ENCODE results near the gene ARFGAP3. TPM values are rescaled to one million over a fixed set of nuclear protein-coding genes. Genes with fewer than 3 reads are reported as not detected.
A peak's percentile ranks its signal among the peaks of the same experiment; 100 is the strongest.

ARFGAP3 gene
- total RNA-seq, 1 donor from 2014 or later = 46.8 TPM

GRCh38 chr22:42834177-42834949 is 22.7 kb downstream of the ARFGAP3 start:
- intact Hi-C loops (cut with DNase I) = no loop called here
- DNase-seq (ENCODE audit: low spot score) (no peak), ATAC-seq (no peak)

DNA sequence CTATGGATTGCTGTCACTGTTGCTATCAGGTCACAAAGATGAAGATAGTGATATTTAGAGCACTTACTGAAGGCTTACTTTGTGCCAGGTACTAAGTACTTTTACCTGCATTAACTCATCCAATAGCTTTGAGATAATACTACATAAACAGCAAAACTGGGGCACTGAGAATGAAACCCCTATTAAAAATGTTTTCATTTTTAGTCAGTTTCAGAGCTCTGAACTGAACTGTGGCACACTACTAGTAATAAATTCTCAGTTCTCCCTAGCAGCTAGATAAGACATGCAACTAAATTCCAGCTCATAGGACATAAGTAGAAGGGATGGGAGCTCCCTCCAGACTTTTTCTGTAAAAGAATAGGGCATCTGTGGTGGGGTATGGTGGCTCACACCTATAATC is 24.0 kb downstream of the ARFGAP3 start:
- ATAC-seq (no peak), DNase-seq (ENCODE audit: low spot score) (no peak)
- intact Hi-C loops (cut with DNase I) = no loop called here

- intact Hi-C loops (cut with DNase I) = no loop called here
- DNase-seq (ENCODE audit: low spot score) (no peak), ATAC-seq (no peak)
Observed at GRCh38 chr22:42831712-42832111, 25.4 kb downstream of the ARFGAP3 start.

DNA sequence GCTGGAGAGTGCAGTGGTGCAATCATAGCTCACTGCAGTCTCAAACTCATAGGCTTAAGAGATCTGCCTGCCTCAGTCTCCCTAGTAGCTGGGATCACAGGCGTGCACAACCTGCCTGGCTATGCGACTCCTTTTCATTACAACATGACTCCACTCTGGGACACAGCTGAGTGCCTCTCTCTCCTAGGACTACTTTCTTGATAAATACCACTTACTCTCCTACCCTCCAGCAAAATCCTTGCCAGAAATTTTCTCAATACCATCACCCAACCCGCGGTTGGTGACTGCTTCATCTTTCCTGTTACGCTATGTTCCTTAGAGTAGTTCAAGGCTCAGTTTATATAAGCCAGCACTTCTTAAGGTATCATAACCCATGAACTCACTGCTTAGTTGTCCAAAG is 26.9 kb downstream of the ARFGAP3 start:
- DNase-seq (ENCODE audit: low spot score) (no peak), ATAC-seq (no peak)
- intact Hi-C loops (cut with DNase I) = no loop called here

DNA sequence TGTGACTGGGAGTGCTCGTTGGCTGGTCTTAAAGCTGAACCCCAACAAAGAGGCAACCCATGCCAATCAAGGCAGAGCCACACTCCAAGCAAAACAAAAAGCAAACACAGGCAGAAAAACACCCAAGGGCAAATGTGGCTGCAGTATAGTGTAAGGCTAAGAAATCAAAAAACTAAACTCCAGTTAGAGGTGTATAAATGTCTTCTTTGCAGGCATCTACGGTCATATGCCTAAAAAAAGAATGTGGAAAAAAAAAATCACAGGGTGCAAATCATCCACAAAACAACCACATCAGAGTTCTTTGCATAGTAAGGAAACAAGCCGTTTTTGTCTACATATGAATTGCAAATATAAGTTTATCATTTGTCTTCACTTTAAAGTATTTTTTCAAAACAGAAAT is 27.8 kb downstream of the ARFGAP3 start:
- ATAC-seq (no peak), DNase-seq (ENCODE audit: low spot score) (no peak)
- intact Hi-C loops (cut with DNase I) = no loop called here

DNA sequence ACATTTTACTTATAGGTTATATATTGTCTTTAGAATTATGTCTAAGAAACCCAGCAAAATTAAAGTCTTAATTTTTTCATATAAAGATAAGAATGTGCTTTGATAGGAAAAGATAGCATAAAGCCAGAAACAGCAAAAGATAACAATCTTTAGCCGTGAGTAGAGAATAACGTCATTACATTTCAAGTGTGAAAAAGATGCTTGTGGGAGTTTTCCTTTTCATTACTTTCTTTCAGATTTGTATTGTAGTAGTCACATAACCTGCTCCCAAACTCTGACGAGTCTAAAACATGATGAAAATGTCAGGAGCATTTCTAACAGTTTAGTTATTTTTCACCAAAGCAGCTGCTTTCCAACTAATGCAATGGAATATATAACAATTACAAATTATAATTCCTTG is 31.3 kb downstream of the ARFGAP3 start:
- no peak for ATAC-seq
- intact Hi-C loops (cut with DNase I) = no loop called here
- DNase-seq (ENCODE audit: low spot score) = no peak

DNA sequence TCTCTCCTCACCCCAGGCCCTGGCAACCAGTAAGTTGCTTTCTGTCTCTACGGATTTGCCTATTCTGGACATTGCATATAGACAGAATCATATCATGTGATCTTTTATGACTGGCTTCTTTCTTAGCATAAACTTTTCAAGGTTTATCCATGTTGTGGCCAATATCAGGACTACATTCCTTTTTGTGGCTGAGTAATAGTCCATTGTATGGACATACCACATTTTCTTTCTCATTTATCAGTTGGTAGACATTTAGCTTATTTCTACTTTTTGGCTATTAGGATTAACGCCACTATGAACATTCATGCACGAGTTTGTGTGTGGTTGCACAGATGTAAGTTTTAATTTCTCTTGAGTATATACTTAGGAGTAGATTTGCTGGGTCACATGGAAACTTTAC is 35.7 kb downstream of the ARFGAP3 start:
- intact Hi-C loops (cut with DNase I) = no loop called here
- DNase-seq (ENCODE audit: low spot score) (no peak), ATAC-seq (no peak)

- intact Hi-C loops (cut with DNase I) = no loop called here
- no peak for ATAC-seq
Observed at GRCh38 chr22:42820045-42820763, 36.9 kb downstream of the ARFGAP3 start.

GRCh38 chr22:42819412-42820044 is 37.5 kb downstream of the ARFGAP3 start:
- ATAC-seq (no peak), DNase-seq (ENCODE audit: low spot score) (no peak)
- intact Hi-C loops (cut with DNase I) = no loop called here

More at GRCh38 chr22:42820045-42820763, 36.9 kb downstream of the ARFGAP3 start:
- DNase-seq (ENCODE audit: low spot score) = no peak

DNA sequence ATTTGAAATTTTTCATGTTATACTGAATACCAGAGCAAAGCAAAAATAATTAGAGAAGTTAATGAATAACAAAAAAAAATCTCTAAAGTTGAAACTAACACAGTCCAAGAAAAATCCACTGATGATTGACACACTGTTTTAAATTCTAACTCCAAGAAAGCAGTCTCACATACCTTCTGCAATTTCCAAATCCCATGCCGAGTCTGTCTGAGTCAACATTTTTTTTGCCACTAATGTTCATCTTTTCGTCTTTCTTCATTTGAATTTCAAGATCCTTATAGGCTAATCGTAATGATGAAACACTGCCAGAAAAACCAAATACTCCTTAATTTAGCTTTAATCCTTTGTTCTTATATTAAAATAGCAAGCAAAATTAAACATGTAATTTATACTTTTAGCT is 39.5 kb downstream of the ARFGAP3 start:
- DNase-seq (ENCODE audit: low spot score) = no peak
- intact Hi-C loops (cut with DNase I) = no loop called here
- ATAC-seq = no peak

GRCh38 chr22:42816336-42816735 is 40.7 kb downstream of the ARFGAP3 start:
- DNase-seq (ENCODE audit: low spot score) = no peak
- no peak for ATAC-seq
- intact Hi-C loops (cut with DNase I) = no loop called here

- intact Hi-C loops (cut with DNase I) = no loop called here
- ATAC-seq (no peak), DNase-seq (ENCODE audit: low spot score) (no peak)
Observed at GRCh38 chr22:42814616-42815015, 42.5 kb downstream of the ARFGAP3 start.

GRCh38 chr22:42814215-42814614 is 42.9 kb downstream of the ARFGAP3 start:
- intact Hi-C loops (cut with DNase I) = no loop called here
- DNase-seq (ENCODE audit: low spot score) (no peak), ATAC-seq (no peak)

DNA sequence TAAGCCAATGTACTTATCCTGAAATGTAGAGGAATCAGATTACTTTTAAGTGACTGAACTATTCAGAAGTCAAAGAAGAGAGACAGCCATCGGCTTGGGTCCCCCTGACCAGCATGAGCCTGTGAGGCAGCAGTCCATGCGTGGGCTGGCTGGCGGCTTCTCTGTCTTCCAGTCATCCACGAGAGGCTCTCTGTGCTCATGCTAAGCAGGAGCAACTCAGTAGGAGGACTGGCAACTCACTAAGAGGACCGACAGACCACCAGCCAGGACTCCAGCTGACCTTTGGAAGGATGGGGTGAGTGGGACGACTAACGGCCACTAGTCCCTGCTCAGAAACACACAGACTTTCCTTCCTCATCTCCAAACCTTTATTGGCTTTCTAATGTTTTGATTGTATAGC is 43.6 kb downstream of the ARFGAP3 start:
- ATAC-seq (no peak), DNase-seq (ENCODE audit: low spot score) (no peak)
- intact Hi-C loops (cut with DNase I) = no loop called here

DNA sequence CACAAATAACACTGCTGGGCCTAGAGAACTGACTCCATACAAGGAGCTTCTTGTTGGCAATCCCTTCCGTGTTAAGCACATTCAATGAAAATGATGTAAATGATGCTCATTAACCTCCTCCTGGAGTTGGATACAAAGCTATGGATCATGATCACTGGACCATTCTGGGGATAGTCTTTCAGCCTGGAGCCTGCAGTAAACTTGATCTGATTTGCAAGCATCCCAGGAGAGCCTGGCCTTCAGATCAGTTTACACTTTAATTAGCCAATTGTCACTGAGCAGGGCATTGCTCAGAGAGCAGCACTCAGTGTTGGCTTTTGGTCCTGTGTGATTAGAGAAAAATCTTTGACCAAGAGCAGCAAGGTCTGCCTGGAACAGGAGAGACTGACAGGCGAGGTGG is 45.6 kb downstream of the ARFGAP3 start:
- no peak for ATAC-seq
- no peak for DNase-seq (ENCODE audit: low spot score)
- intact Hi-C loops (cut with DNase I) = no loop called here

DNA sequence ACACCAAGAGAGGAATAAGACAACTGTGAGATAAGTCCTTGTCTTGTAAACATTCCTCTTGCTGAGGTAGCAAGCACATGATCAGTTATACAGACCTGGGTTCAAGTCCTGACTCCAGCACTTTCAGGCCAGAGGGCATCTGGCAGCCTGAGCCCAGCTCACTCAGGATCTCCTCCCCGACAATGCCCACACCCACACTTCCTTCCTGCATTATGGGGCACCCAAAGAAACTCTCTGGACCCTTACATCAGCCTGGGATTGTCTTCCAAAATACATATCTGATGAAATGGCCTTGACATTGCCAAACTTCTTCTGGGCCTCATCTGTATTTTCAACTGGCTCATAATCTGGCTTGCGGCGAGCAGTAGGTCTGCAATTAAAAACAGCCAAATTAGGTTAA is 48.6 kb downstream of the ARFGAP3 start:
- DNase-seq (ENCODE audit: low spot score) = no peak
- intact Hi-C loops (cut with DNase I) = no loop called here
- ATAC-seq = no peak

DNA sequence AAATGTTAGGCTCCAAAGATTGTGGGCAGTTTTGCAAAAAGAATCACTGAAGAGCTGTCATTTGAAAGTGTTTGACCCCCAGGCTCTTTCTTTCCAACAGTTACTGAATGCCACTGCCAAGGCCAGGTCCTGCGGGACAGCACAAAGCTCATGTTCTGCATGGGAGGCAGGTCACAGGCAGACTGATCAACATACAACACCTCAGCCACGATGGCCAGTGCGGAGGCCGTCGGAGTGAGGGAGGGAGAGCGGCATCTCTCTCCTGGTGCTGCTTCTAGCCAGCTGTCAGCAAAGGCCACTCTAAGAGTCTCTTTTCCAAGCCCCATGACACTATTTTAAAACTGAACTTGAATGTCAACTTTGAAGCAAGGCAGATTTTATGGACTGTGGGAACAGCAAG is 49.9 kb downstream of the ARFGAP3 start:
- ATAC-seq (no peak), DNase-seq (ENCODE audit: low spot score) (no peak)
- intact Hi-C loops (cut with DNase I) = no loop called here

DNA sequence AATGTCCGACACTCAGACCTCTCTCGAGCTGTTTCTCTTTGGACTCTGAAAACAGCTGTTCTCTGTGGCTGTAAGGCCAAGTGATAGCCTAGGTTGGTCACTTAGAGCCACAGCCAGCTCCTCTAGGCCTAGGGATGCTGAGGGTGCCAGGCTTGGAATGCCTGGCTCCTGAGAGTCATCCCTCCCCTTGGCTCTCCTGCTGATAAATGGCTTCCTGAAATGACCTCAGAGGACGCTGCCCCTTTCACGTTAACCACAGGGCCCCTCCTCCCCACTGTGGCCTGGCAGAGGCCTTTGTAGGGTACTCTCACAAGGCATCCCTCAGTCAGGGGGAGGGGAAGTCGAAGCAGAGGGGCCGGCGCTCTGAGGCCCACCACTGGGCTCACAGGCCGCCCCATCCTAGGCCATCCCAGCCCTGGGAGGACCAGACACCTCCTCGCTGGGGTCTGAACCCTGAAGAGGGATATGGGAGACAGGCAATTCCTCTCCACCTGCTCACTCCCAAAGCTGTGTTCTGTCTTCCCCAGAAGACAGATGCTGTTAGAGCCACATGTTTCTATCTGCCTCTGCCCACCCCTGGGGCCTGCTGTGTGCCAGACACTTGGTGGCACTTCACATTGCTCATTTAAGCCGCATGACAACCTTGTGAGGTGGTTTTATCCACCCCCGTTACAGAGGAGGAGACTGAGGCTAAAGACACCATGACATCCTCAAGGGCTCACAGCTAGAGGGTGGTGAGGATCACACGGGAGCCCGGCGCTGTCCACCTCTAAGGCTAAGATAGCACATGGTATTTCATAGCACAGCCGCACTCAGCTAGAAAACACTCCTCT is 50.9 kb downstream of the ARFGAP3 start:
- peak; percentile 41 for DNase-seq (ENCODE audit: low spot score)
- intact Hi-C loops (cut with DNase I) = no loop called here
- peak; percentile 46 for ATAC-seq
